OCI-LY3 (cell line): Measurements from ENCODE around the gene SORBS1.

Experiments used
- EZH2phosphoT487 ChIP-seq: fragments of 200-600 bp; shearing (Covaris generic); IDR thresholded peaks from 2 replicates; pipeline ENCODE4 v1.6.1; 2018; ENCODE audit warnings: antibody characterized with exemption, mixed run types, low read depth
- TF ChIP-seq, protein P1 (sequence below): fragments of 200-600, 300-600 bp; sonication (generic); IDR thresholded peaks from 2 replicates; pipeline ENCODE4 v1.5.1; 2014; ENCODE audit warnings: antibody characterized with exemption, low read length, low read depth

DNA sequence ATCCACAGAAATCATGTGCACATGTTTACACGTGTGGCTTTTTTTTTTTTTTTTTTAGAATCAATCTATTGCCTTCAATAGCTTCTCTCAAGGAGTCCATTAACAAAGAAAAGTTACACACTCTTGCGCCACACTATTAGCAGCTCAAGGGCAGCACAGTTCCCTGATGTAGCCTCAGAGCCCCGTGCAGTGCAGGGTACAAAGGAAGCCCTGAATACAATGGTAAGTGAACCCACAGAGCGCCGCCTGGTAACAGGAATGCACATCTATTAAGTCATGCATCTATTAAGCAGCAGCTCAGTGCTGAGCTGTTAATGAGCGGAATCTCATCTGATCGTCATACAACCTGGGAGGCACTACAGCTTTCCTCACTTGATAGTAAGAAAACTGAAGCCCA is 156.7 kb downstream of the SORBS1 start:
- TF ChIP-seq, protein P1, sequence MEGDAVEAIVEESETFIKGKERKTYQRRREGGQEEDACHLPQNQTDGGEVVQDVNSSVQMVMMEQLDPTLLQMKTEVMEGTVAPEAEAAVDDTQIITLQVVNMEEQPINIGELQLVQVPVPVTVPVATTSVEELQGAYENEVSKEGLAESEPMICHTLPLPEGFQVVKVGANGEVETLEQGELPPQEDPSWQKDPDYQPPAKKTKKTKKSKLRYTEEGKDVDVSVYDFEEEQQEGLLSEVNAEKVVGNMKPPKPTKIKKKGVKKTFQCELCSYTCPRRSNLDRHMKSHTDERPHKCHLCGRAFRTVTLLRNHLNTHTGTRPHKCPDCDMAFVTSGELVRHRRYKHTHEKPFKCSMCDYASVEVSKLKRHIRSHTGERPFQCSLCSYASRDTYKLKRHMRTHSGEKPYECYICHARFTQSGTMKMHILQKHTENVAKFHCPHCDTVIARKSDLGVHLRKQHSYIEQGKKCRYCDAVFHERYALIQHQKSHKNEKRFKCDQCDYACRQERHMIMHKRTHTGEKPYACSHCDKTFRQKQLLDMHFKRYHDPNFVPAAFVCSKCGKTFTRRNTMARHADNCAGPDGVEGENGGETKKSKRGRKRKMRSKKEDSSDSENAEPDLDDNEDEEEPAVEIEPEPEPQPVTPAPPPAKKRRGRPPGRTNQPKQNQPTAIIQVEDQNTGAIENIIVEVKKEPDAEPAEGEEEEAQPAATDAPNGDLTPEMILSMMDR = no peak
- TF ChIP-seq EZH2phosphoT487 = no peak
